Stimulated activated CD4-positive, alpha-beta T cell treated with anti-CD3 and anti-CD28 coated beads, TNF-alpha, amount 100 ng/mL, for 1 hour (primary cell): ENCODE results near the gene GNAL.
"Not testable (repeated sequence)": the region's sequence is repeated elsewhere in the genome, so short reads cannot be mapped to it uniquely, and the experiment has no call there.

Experiments
- DNase-seq, 3 donors: peaks; one replicate each; pipeline ENCODE4 v3.0.0-alpha.2; 2020; ENCODE audit warnings: low read depth in 3 of 3, low spot score in 1 of 3

GNAL gene

DNA sequence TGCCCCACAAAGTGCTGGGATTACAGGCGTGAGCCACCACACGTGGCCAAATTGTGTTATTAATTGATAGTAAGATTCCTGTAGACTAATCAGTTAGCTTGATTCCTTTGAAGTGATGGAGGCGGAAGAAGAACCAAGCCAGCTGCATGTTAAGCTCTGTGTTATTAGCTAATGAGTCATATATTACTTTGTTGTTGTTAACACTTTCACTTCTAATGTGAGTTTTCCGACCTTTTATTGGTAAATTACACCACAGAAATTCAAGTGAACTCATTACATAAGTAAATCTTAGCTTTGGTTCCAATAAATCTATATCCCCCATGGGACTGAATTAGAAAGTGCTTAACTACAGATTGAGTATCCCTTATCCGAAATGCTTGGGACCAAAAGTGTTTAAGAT, 182.4 kb downstream of the GNAL start:
- DNase-seq, result no peak

DNA sequence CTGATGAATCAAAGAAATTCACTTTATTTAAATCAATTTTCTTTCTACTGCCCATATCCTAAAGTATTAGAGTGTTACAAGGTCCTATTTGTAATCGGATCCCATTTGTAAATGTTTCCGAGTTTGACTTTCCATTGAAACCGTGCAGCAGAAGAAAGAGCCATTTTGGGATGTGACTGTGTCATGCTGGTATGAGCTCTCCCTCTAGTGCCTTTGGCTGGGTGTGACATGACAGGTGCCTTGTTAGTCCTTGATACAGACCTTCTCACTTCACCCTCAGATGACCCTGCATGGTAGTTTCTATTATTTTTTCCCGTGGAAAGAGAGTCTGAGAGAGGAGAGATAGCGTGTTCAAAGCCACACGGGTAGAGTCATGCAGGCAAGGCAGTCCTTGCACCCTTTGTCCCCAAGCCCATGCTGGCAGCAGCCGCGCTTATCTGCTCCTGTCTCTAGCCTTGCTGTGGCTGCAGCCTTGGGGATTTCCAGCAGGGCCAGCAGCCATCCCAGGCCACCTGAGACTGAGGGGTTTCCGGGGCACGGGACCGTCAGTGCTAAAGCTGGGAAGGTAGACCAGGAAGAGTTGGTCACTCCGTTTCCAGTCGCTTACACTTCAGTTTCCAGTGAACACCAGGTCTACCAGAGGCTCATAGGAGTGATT, 183.5 kb downstream of the GNAL start:
- no peak for DNase-seq

DNA sequence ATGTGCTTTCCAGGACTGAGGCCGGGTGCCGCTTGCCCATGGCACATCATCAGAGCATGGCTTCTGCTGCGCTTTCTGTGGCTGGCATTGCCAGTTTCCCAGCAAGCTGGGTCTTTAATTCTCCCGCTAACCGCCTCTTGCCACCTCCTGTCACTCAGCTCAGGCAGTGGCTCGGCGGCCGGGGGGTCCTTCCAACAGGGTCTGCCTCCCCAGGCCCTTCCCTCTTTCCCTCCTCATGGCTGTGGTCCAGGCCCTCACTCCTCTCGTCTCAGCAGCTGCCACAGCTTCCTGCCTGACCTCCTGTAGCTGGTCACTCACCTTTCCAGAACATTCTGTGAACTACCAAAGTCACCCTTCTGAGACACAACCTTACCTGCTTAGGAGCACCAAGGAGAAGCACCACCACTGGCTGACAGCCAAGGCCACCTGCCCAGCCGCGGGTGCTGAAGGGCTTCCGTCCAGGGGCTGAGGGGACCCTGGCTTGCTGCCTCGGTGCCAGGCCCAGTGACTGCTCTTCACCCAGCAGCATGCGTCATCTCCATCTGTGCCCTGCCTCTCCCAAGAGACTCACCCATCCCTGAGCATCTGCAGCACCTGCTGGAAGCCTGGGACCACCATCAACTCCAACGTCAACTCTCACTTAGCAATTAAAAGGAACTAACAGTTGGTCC, 184.7 kb downstream of the GNAL start:
- DNase-seq, result no peak

GRCh38 chr18:11874676-11875075, 185.6 kb downstream of the GNAL start:
- DNase-seq, result no peak

DNA sequence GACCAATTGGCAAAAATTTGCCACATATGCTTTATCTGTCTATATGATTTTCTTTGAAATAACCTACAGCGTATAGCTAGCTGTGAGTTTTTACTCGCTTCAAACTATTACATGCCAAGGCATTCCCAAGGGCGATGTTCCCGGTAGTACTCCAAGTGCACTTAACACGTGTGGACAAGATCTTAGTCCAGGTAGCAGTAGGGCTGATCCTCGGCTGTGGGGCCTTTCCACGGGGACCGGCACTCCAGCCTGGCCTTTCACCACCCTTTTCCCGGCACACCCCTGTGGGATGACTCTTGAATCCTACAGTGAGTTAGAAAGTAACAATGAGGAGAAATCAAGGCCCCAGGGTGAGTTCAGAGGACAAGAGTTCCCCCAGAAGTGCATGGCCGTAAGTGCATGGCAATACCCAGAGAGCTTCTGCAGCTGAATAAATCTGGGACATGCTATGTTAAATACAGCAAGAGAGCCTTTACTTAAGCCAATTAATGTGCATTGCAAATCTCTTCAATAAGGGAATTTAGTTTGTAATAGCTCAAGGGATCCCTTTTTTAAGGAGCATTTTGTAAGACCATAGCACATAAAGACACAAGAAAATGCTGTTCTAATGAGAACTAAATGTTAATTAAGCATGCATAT, 188.6 kb downstream of the GNAL start:
- no peak for DNase-seq

DNA sequence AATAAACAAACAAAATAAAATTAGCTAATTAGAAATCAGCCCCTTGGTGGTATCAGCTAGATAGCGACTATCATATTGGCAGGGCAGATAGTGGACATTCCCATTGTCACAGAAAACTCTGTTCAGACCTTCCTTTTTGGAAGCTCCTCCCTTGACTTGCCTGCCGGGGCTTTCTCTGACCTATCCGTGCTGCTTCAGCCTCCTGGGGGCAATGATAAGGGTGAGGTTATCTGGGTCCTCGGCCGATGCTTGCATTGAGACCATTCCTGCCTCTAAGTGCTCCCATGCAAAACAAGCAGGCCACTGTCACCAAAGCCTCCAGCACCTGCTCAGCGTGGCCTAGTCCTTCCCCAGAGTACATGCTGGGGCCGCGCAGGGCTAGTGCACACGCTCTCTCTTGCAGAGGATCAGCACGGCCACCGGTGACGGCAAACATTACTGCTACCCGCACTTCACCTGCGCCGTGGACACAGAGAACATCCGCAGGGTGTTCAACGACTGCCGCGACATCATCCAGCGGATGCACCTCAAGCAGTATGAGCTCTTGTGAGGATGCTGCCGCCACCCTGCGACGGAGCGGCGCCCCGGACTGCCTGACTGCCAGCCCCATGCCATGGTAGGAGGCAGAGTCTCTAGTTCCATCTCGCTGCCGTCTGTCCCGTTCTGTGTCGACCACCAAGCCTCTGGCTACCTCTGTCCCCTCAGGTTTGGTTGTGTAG, 191.7 kb downstream of the GNAL start:
- no peak for DNase-seq

DNA sequence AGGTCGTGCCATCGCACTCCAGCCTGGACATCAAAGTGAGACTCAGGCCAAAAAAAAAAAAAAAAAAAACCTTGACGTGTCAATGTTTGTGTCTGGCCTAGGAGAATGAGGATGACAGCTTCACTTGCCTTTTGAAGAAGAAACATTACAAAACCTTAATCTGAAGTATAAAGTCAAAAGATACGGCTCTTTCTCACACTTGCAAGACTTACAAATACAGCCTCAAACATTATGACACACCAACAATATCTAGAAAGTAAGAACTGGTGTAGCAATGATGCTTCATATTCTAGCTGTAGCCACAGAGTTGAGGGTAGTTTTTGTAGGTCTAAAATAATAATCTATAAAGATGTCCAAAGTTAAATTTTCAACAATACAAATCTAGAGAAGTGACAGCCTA, 193.6 kb downstream of the GNAL start:
- no peak for DNase-seq

DNA sequence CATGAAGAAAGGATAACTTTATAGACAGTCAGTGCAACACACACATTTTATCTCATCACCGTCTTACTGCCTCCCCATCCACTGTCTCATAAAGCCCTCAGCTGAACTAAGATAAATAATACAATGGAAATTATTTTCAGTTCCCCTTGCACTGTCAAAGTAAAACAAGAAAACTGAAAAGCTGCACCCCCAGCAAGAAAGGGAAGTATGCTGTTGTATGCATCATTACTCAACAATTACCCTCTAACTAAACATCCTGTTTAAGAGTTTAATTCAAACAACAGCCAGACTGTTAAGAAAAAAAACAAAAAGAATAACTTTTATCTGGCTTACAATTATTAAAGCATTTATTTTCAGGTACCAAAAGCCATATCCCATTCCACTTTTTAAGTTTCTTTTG, 194.1 kb downstream of the GNAL start:
- DNase-seq, result no peak

DNA sequence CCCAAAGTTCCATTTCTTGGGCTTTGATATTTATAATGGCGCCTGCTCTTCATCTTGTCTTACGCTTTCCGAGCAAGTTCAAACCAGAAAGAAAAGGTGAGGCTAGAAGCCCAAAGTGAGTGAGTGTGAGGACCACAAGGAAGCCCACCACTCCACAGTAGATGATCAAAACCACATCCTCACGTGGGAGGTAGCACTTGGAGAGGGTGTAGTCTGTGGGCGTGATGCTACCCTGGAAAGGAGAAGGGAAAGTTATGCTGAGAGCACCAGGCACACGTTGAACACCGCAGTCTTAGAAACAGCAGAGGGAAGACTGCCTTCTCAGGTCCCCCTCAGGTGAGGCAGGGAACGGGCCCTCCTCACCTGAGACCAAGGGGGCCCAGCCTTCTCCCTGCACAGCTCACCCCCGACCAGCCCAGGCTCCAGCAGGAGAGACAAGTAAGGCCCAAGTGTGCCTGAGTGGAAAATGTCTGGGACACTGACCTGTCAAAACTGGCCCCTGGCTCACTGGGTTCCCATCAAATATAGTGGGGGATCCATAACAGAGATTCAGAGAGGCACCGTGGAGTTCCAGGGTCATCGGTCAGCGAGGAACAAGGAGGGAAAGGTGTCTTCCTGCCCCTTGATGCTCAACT, 195.4 kb downstream of the GNAL start:
- no peak for DNase-seq

DNA sequence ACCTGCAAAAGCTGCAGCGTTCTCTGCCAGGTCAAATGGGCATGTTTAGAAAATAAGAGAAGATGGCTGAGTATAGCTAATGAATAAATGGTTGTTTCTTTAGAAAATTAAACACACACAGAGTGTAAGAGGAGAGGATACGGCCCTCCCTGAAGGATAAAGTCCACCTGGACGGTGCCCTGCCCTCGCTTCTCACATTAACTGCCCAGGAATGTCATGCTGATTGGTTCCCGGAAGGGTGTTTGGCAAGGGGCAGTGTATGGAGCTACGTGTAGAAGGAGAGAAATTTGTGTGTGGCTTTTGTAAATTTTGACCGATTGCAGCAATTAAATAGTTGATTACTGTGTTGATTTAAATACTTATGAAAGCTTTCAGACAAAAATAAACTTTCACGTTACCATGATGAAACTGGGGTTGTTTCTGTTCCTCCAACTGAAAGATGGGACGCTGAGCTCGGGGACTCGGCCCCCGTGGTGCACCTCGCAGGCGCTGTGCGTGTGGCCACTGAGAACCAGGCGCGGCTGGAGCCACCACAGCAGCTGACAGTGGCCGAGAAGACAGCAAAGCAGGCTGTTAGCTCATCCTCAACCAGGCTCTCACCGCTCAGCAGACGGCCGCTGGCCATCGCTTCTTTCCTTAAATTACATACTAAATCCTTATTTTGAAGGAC, 196.3 kb downstream of the GNAL start:
- DNase-seq, result no peak

DNA sequence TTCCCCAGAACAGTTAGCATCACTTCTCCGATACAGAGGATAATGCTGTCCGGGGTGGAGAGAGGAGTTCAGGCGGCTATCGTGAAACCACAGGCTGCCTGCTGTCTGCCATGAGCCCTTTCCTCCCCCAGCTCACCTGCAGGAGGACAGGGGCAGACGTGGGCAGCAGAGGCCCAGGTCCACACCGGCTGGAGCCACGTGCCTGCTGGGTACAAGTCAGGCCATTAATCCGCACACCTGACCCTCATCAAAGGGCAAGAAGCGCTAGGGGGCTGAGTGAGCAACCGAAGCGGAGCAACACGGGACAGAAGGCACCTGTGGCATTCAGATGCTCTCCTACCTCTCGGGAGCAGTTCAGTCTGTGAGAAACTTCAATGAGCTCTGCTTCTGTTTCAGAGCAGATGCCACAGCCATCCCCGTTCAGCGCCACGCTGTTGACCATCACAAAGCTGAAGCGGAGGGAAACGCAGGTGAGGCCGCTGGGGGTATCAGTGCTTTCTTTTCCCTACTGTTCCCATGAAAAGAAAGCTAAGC, 197.6 kb downstream of the GNAL start:
- no peak for DNase-seq

DNA sequence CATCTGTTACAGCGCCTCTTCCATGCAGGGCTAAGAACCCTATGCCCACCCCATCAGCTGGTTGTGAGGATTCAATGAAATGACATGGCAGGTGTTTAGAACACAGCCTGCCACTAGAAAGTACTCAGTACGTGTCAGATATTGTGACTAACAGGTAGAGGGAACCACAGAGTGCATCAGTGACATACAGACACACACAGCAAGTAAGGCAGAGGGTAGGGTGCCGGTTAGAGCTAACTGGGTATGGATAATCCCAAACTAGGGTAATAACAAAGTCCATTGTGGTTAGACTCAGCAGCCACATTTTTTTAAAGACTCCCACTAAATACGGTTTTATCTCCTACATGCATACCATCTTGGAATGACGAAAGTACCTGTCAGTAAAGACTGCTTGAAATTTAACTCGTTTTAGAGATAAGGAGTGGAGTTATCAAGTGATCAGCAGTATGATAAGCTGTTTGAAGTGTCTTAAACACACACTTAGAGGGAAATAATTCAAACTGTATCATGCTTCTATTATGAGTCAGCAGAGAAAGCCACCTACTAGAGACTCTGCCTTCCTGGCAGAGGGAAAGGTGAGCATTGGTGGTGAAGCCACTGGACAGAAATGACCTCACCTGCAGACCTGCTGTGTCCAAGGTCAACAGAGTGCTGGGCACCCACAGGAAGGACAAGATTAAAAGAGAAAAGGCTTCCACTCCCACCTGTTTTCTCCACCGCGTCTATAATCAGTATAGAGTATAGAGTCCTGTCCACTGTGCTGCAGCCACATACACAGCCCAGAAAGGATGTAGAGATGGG, 198.5 kb downstream of the GNAL start:
- no peak for DNase-seq

- DNase-seq, result no peak
Measured at GRCh38 chr18:11888726-11889125, 199.7 kb downstream of the GNAL start.

DNA sequence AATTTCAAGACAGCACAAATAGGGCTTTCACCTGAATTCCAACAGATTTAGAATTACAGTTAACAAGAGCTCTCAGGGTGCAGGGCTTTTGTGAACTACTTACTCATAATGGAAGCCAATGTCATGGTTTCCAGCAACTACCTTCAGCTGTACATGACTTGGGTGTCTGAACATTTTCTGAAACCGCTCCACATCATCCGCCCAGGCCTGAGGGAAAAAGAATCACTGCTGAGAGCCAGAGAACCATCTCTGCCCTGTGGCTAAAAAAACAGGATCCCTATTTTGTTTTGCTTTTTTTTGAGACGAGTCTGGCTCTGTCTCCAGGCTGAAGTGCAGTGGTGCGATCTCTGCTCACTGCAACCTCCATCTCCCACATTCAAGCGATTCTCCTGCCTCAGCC, 200.2 kb downstream of the GNAL start:
- DNase-seq, result no peak

- DNase-seq, result no peak
Measured at GRCh38 chr18:11891737-11892136, 202.7 kb downstream of the GNAL start.

DNA sequence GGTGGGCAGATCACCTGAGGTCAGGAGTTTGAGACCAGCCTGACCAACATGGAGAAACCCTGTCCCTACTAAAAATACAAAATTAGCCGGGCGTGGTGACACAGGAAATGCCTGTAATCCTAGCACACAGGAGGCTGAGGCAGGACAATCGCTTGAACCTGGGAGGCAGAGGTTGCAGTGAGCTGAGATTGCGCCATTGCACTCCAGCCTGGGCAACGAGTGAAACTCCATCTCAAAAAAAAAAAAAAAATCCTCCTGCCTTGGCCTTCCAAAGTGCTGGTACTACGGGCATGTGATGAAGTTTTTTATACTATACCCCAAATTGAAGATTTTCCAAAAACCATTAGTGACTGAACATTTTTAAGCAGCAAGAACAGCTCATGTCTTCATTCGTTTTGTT, 203.4 kb downstream of the GNAL start:
- not testable (repeated sequence) for DNase-seq

DNA sequence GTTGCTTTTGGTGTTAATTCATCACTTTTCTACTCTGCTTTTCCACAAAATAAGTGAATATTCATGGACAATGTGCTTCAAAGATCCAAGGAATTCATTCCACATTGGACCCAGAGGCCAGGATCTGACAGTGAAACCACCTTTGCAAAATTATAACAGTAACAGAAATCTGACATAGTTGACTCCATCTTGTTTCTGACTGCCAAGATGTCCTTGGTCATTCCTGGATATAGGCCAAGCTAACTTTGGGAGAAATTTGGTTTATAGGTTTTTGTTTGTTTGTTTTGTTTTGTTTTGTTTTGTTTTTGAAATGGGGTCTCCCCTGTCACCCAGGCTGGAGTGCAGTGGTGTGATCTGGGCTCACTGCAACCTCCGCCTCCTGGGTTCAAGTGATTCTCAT, 208.7 kb downstream of the GNAL start:
- DNase-seq, result no peak

GRCh38 chr18:11899063-11899462, 210.0 kb downstream of the GNAL start:
- no peak for DNase-seq

GRCh38 chr18:11901826-11902438, 212.9 kb downstream of the GNAL start:
- no peak for DNase-seq
